ENCODE measurements around the gene OLFML2B. TPM values are rescaled to one million over a fixed set of nuclear protein-coding genes. Genes with fewer than 3 reads are reported as not detected.
"Not testable (repeated sequence)": the region's sequence is repeated elsewhere in the genome, so short reads cannot be mapped to it uniquely, and the experiment has no call there.

Gene OLFML2B
- total RNA-seq, 4 donors from 2014 or later: 8.5 to 38.4 (median 12.9) TPM

DNA sequence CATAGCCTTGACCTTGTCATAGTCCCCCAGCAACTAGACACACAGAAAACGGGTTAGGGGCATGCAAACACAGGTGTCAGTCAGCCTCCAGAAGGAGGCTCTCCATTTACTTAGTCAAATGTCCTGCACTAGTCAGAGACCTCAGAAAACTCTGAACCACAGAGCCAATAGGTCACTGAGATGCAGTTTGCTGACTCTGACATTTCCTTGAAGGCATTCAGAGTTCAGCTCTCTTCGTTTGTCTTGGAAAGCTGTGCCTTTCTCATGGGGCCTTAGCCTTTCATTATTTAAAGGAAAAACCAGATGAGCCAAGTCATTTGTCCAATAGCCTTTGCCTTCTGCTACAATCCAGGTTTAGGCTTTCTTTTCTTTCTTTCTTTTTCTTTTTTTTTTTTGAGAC is 3.5 kb downstream of the OLFML2B start:
- Histone ChIP-seq H3K27me3 (no peaks in the 10 kb centered on the region), H3K27ac (no peak overlapping the region), H3K9me3 (no peaks in the 10 kb centered on the region), H3K36me3 (no peaks in the 10 kb centered on the region), H3K4me1 (no peaks in the 10 kb centered on the region), H3K4me3 (no peak overlapping the region)
- DNase-seq: no peak
- intact Hi-C loops (cut with DNase I; ENCODE audit: low total_unique reads): no loop called here
- TF ChIP-seq CTCF (IDR thresholded peaks at IDR 0.05) (no peak), POLR2A (IDR thresholded peaks at IDR 0.05) (no peak)

DNA sequence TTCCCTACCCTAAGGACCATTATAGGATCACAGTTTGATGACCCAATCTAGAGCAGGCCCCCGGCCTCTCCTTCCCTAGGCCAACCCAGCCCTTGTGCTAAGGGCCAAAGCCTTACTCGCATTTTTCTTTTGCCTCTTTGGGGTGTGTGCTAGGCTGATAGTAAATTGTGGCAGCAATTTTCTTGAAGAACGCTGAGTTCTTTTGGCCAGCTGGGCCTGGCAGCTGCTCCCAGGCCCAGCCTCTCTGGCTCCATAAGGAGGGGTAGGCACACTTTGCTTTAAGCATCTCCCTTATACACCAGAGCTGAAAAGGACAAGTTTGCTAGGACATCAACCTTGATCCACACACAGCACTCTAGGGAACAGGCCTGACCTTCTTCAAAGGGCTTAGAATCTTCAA is 4.2 kb downstream of the OLFML2B start:
- no peaks in the 10 kb centered on the region for H3K4me1 ChIP-seq

GRCh38 chr1:162019006-162019405 is 4.7 kb downstream of the OLFML2B start:
- Histone ChIP-seq H3K36me3 (no peaks in the 10 kb centered on the region), H3K27ac (no peak overlapping the region), H3K4me1 (no peaks in the 10 kb centered on the region), H3K4me3 (no peak overlapping the region), H3K27me3 (no peaks in the 10 kb centered on the region), H3K9me3 (no peaks in the 10 kb centered on the region)
- TF ChIP-seq POLR2A (IDR thresholded peaks at IDR 0.05) (no peak), CTCF (IDR thresholded peaks at IDR 0.05) (no peak)
- DNase-seq: no peak
- intact Hi-C loops (cut with DNase I; ENCODE audit: low total_unique reads): no loop called here

More for the DNA sequence above, 4.2 kb downstream of the OLFML2B start:
- intact Hi-C loops (cut with DNase I; ENCODE audit: low total_unique reads): no loop called here
- no peak overlapping the region for H3K4me3 ChIP-seq
- no peak overlapping the region for H3K27ac ChIP-seq
- no peak for DNase-seq
- no peaks in the 10 kb centered on the region for H3K27me3 ChIP-seq
- no peaks in the 10 kb centered on the region for H3K36me3 ChIP-seq
- no peak for TF ChIP-seq POLR2A (IDR thresholded peaks at IDR 0.05)
- no peak for TF ChIP-seq CTCF (IDR thresholded peaks at IDR 0.05)
- H3K9me3 ChIP-seq: no peaks in the 10 kb centered on the region

GRCh38 chr1:162018418-162018817 is 5.3 kb downstream of the OLFML2B start:
- Histone ChIP-seq H3K36me3 (no peaks in the 10 kb centered on the region), H3K27ac (no peak overlapping the region), H3K4me3 (no peak overlapping the region), H3K27me3 (no peaks in the 10 kb centered on the region), H3K9me3 (peaks cover 0 to 2% of the 10 kb centered on the region in 2 donors), H3K4me1 (no peaks in the 10 kb centered on the region)
- intact Hi-C loops (cut with DNase I; ENCODE audit: low total_unique reads): no loop called here
- DNase-seq: no peak
- no peak for TF ChIP-seq CTCF (IDR thresholded peaks at IDR 0.05)
- TF ChIP-seq POLR2A (IDR thresholded peaks at IDR 0.05): no peak

DNA sequence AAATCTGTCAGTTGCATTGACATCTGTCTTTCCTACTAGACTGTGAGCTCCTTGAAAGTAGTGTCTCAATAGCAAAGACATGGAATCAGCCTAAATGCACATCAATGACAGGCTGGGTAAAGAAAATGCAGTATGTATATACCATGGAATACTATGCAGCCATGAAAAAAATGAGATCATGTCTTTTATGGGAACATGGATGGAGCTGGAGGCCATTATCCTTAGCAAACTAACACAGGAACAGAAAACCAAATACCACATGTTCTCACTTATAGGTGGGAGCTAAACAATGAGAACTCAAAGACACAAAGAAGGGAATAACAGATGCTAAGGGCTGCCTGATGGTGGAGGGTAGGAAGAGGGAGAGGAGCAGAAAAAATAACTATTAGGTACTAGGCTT is 5.9 kb downstream of the OLFML2B start:
- H3K4me1 ChIP-seq; intact Hi-C loops (cut with DNase I; ENCODE audit: low total_unique reads): not testable (repeated sequence)

GRCh38 chr1:162016631-162017030 is 7.0 kb downstream of the OLFML2B start:
- H3K4me3 ChIP-seq: no peak overlapping the region
- no peak overlapping the region for H3K27ac ChIP-seq
- no peaks in the 10 kb centered on the region for H3K36me3 ChIP-seq
- H3K4me1 ChIP-seq: no peaks in the 10 kb centered on the region
- H3K27me3 ChIP-seq: no peaks in the 10 kb centered on the region
- no peak for DNase-seq
- H3K9me3 ChIP-seq: peaks cover 0 to 3% of the 10 kb centered on the region in 2 donors
- intact Hi-C loops (cut with DNase I; ENCODE audit: low total_unique reads): no loop called here
- TF ChIP-seq CTCF (IDR thresholded peaks at IDR 0.05): no peak
- TF ChIP-seq POLR2A (IDR thresholded peaks at IDR 0.05): no peak

More for the DNA sequence above, 5.9 kb downstream of the OLFML2B start:
- H3K4me3 ChIP-seq, H3K27ac ChIP-seq, H3K9me3 ChIP-seq, DNase-seq, H3K36me3 ChIP-seq, H3K27me3 ChIP-seq: not testable (repeated sequence)

Data from uterus (tissue), 4 donors.